A673 (cell line): ENCODE data around the gene RNF183. TPM values are rescaled to one million over a fixed set of nuclear protein-coding genes. Genes with fewer than 3 reads are reported as not detected.

Source experiments
- BruUV-seq: library from RNA; stranded (reverse); fragments of 400-500 nt; replicated peaks from 2 replicates; lab custom pipeline; 2021; lab: Mats Ljungman, UMichigan
- CTCF ChIA-PET: fragments of 300-600 bp; sonication (Branson Sonifier 250); formaldehyde crosslinking; loops from one replicate; lab custom pipeline; 2022; ENCODE audit warnings: antibody characterized with exemption; lab: Charles Lee
- POLR2A ChIA-PET: fragments of 300-600 bp; sonication (Branson Sonifier 250); formaldehyde crosslinking; loops from one replicate; lab custom pipeline; 2022; ENCODE audit warnings: antibody characterized with exemption; ENCODE audit not compliant: low non-redundant PET; lab: Charles Lee
- DNase-seq: peaks from one replicate; pipeline ENCODE4 v3.0.0-alpha.2; 2015; ENCODE audit warnings: low spot score
- H3K27ac ChIP-seq: fragments of 200-600 bp; sonication (generic); 2 replicates; pipeline ENCODE4 v1.5.1; 2016; ENCODE audit warnings: mixed run types, low read depth, mild to moderate bottlenecking, mixed read lengths, antibody characterized with exemption, low read length; ENCODE audit not compliant: poor library complexity, severe bottlenecking
- H3K27me3 ChIP-seq: fragments of 200-600 bp; sonication (generic); replicated peaks from 2 replicates; pipeline ENCODE4 v1.6.1; 2017; ENCODE audit warnings: mixed run types, low read depth, mild to moderate bottlenecking, mixed read lengths, antibody characterized with exemption, low read length; ENCODE audit not compliant: insufficient read depth, poor library complexity
- H3K36me3 ChIP-seq: fragments of 200-600 bp; sonication (generic); 2 replicates; pipeline ENCODE4 v1.6.1; 2016; ENCODE audit warnings: mixed run types, mild to moderate bottlenecking, mixed read lengths, antibody characterized with exemption, low read length; ENCODE audit not compliant: insufficient read depth, poor library complexity, severe bottlenecking
- H3K4me1 ChIP-seq: fragments of 200-600 bp; sonication (generic); 2 replicates; pipeline ENCODE4 v1.6.1; 2017; ENCODE audit warnings: mixed run types, mild to moderate bottlenecking, mixed read lengths, antibody characterized with exemption, low read length; ENCODE audit not compliant: insufficient read depth, poor library complexity, severe bottlenecking
- H3K4me3 ChIP-seq: fragments of 200-600 bp; sonication (generic); 2 replicates; pipeline ENCODE4 v1.5.1; 2016; ENCODE audit warnings: low read depth, mixed run types, mild to moderate bottlenecking, mixed read lengths, low read length; ENCODE audit not compliant: poor library complexity, severe bottlenecking
- H3K9me3 ChIP-seq: fragments of 200-600 bp; sonication (generic); 2 replicates; pipeline ENCODE4 v1.6.1; 2016; ENCODE audit warnings: mixed run types, low read depth, mild to moderate bottlenecking, mixed read lengths, antibody characterized with exemption, low read length; ENCODE audit not compliant: poor library complexity, severe bottlenecking
- EZH2 ChIP-seq: fragments of 200-600 bp; sonication (generic); IDR thresholded peaks from 2 replicates; pipeline ENCODE4 v1.6.1; 2017; ENCODE audit warnings: borderline replicate concordance, low read depth, mild to moderate bottlenecking, mixed read lengths, antibody characterized with exemption, low read length; ENCODE audit not compliant: poor library complexity, severe bottlenecking
- intact Hi-C: fragments of 100-400 bp; cut with micrococcal nuclease; formaldehyde crosslinking; loops from one replicate; pipeline ENCODE4 v1.10.0; 2022; ENCODE audit not compliant: unreplicated experiment
- total RNA-seq: library from RNA; stranded (reverse); gene quantifications from 2 replicates; pipeline ENCODE4 v1.2.3, GENCODE V29; 2021
- TF ChIP-seq, protein P1 (sequence below): fragments of 300-800, 200-600 bp; sonication (generic); conservative IDR thresholded peaks from 2 replicates; pipeline ENCODE4 v1.5.1; 2017; ENCODE audit warnings: low read depth, mild to moderate bottlenecking, antibody characterized with exemption, low read length, moderate library complexity, mixed read lengths

RNF183 gene
- total RNA-seq, 1 experiment from 2014 or later: not detected

DNA sequence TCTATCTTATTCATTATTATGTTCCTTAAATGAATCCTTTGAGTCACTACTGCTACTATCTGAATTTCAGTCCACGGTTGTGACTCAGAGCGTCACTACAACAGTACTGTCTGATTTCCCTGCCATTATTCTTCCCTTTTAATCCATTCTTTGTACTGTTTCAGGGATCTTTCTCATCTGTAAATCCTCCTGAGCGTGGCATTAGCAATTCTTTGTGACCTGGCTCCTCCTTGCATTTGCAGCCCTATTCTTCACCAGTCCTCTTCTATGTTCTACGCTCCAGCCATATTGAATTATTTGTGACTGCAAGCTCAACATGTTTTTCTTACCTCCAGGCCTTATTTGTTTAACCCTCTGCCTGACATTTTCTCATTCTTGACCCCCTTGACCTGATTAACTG is 21.8 kb downstream of the RNF183 start:
- peaks cover 90% of the 10 kb centered on the region for H3K36me3 ChIP-seq
- ChIA-PET CTCF (no interaction called here), POLR2A (no interaction called here)
- no peak overlapping the region for H3K4me3 ChIP-seq
- peaks cover 8% of the 10 kb centered on the region for H3K4me1 ChIP-seq
- H3K27ac ChIP-seq: no peak overlapping the region
- TF ChIP-seq, protein P1, sequence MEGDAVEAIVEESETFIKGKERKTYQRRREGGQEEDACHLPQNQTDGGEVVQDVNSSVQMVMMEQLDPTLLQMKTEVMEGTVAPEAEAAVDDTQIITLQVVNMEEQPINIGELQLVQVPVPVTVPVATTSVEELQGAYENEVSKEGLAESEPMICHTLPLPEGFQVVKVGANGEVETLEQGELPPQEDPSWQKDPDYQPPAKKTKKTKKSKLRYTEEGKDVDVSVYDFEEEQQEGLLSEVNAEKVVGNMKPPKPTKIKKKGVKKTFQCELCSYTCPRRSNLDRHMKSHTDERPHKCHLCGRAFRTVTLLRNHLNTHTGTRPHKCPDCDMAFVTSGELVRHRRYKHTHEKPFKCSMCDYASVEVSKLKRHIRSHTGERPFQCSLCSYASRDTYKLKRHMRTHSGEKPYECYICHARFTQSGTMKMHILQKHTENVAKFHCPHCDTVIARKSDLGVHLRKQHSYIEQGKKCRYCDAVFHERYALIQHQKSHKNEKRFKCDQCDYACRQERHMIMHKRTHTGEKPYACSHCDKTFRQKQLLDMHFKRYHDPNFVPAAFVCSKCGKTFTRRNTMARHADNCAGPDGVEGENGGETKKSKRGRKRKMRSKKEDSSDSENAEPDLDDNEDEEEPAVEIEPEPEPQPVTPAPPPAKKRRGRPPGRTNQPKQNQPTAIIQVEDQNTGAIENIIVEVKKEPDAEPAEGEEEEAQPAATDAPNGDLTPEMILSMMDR: no peak
- TF ChIP-seq EZH2: no peak
- DNase-seq: no peak
- intact Hi-C loops: no loop called here
- no peaks in the 10 kb centered on the region for H3K9me3 ChIP-seq
- no TSS peak for BruUV-seq
- no peaks in the 10 kb centered on the region for H3K27me3 ChIP-seq

DNA sequence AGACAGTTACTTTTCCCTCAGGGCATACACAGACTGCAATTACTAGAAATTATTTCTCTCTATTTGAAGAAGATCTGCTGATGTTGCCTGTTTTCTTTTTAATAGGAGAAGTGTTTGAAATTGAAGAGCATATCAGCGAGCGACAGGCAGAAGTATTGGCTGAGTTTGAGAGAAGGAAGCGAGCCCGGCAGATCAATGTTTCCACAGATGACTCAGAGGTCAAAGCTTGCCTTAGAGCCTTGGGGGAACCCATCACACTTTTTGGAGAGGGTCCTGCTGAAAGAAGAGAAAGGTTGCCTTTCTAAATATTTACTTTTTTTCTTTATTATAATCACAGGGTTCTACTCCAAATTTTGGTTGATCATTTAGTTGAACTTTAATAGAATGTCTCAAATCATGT is 24.3 kb downstream of the RNF183 start:
- intact Hi-C loops: loop anchor here (10.0 kb wide), 3 partner anchors 126 to 376 kb away; partner anchors contain the start of gene ALAD
- H3K9me3 ChIP-seq: no peaks in the 10 kb centered on the region
- POLR2A ChIA-PET: no interaction called here

DNA sequence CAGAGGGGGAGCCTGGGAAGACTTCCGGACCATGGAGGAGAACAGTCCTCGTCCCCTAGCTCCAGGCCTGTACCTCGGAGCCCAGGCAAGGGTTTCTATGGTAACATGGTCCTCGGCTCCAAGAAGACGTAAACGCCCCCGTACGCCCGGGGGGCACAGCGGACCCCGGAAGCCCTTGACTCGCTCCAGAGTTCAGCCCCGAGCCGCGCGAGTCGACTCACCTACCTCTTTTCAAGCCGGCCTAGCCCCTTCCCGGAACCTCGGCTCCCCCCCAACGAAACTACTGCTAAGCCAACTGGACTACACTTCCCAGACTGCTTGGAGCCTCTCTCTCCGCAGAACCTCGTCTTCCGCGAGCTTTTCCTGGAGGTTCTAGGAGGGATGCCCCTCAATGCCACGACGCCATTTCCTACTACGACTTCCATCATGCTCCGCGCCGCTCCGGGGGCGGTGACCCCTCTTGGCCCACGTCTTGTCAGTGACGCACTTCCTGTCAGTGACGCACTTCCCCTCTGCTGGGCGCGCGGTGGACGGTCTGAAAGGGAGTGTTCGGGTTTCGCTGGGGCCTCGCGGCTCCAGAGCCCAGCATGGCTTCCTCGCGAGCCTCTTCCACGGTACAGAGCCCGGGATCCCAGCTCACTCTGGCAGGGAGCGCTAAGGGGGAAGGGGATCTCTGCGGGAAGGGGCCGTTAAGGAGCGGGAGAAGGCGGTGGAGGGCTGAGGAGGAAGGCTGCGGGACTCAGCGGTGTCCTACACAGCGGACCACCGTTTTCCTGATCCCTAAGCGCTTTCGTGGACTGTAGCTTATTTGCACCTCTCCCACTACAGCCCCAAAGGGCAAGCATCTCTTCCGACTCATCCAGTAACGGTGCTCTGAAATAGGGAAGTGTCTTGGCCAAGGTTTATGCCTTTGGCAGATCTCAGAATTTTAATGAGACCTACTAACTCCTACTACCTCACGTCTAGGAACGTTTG is 27.7 kb downstream of the RNF183 start, which contains the start of the genes CDC26 and PRPF4:
TSS of gene CDC26 (minus strand) at position 416 of the 975 bp plus-strand sequence. CDS start 3,065 bp downstream, outside the sequence.
TSS of gene PRPF4 (plus strand) at position 502 of the 975 bp plus-strand sequence. CDS start at position 588, 86 bp downstream.
- BruUV-seq: TSS peak; percentile 61
- H3K4me3 ChIP-seq: peak within 1 kb of the TSS; percentile 75
- peaks cover 16% of the 10 kb centered on the region for H3K4me1 ChIP-seq
- H3K36me3 ChIP-seq: peaks cover 60% of the 10 kb centered on the region
- no peaks in the 10 kb centered on the region for H3K9me3 ChIP-seq
- CTCF ChIA-PET: interaction anchor here (0.8 to 1.7 kb wide), 3 partner anchors 126 to 382 kb away, joined by 3 to 8 read pairs (median 4); partner anchors contain the start of gene ALAD
- peak; percentile 99 for DNase-seq
- POLR2A ChIA-PET: interaction anchor here (0.7 to 1.0 kb wide), 2 partner anchors 66 to 82 kb away, joined by 3 read pairs; no protein-coding TSS in a partner anchor
- intact Hi-C loops: loop anchor here (10.0 kb wide), 3 partner anchors 129 to 379 kb away; partner anchors contain the start of gene ALAD
- peak within 1 kb of the TSS; percentile 95 for H3K27ac ChIP-seq
- no peak for TF ChIP-seq EZH2
- TF ChIP-seq, protein P1: no peak
- no peaks in the 10 kb centered on the region for H3K27me3 ChIP-seq

More for the DNA sequence above, 24.3 kb downstream of the RNF183 start:
- H3K36me3 ChIP-seq: peaks cover 67% of the 10 kb centered on the region
- DNase-seq: no peak
- no TSS peak for BruUV-seq
- H3K4me1 ChIP-seq: peaks cover 15% of the 10 kb centered on the region
- no peak overlapping the region for H3K4me3 ChIP-seq
- TF ChIP-seq, protein P1: no peak
- TF ChIP-seq EZH2: no peak
- CTCF ChIA-PET: no interaction called here
- H3K27me3 ChIP-seq: no peaks in the 10 kb centered on the region
- H3K27ac ChIP-seq: no peak overlapping the region
